ENCODE data around the gene RECQL5. TPM values are rescaled to one million over a fixed set of nuclear protein-coding genes. Genes with fewer than 3 reads are reported as not detected.

Gene RECQL5
- total RNA-seq, 1 experiment from 2014 or later: 36.3 TPM

DNA sequence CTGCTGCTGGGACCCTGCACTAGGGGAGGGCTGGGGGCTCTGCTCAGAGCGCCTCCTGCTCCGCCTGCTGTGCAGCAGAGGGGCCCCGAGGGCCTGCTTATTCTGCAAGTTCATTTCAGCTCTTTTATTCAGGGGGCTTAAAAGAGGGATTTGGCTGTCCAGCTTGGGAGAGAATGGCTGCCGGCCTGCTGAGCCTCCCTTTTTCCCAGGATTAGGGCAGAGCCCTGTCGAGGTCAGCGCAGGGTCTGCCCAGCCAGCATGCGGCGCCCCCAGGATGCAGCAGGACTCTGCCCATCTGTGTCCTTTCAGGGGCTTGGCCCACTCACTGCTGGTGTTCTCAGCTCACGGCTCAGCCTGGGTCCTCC lies 32.6 kb downstream of the RECQL5 start:
- Mint-ChIP-seq H3K27ac (ENCODE audit: low read depth, unreplicated experiment) (peak overlapping the region; percentile 55), H3K27me3 (ENCODE audit: insufficient read depth, unreplicated experiment) (no peaks in the 10 kb centered on the region), H3K9me3 (ENCODE audit: unreplicated experiment) (no peaks in the 10 kb centered on the region), H3K4me3 (ENCODE audit: unreplicated experiment) (no peak overlapping the region), H3K36me3 (ENCODE audit: insufficient read depth, unreplicated experiment) (peaks cover 19% of the 10 kb centered on the region), H3K4me1 (ENCODE audit: insufficient read depth, unreplicated experiment) (peaks cover 10% of the 10 kb centered on the region)
- ChIA-PET CTCF (interaction anchor here (0.6 to 3.9 kb wide), 25 partner anchors 8 to 242 kb away, joined by 3 to 75 read pairs (median 8); a partner anchor contains a TSS), POLR2A (interaction anchor here (0.6 to 2.7 kb wide), 8 partner anchors 10 to 243 kb away, joined by 3 to 15 read pairs (median 6); partner anchors contain the start of genes RECQL5 and SAP30BP)
- TF ChIP-seq, protein P1, sequence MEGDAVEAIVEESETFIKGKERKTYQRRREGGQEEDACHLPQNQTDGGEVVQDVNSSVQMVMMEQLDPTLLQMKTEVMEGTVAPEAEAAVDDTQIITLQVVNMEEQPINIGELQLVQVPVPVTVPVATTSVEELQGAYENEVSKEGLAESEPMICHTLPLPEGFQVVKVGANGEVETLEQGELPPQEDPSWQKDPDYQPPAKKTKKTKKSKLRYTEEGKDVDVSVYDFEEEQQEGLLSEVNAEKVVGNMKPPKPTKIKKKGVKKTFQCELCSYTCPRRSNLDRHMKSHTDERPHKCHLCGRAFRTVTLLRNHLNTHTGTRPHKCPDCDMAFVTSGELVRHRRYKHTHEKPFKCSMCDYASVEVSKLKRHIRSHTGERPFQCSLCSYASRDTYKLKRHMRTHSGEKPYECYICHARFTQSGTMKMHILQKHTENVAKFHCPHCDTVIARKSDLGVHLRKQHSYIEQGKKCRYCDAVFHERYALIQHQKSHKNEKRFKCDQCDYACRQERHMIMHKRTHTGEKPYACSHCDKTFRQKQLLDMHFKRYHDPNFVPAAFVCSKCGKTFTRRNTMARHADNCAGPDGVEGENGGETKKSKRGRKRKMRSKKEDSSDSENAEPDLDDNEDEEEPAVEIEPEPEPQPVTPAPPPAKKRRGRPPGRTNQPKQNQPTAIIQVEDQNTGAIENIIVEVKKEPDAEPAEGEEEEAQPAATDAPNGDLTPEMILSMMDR (IDR thresholded peaks at IDR 0.05; ENCODE audit: unreplicated experiment): no peak
- BruUV-seq (replicated peaks): no TSS peak
- intact Hi-C loops (cut with micrococcal nuclease): loop anchor here (10.0 kb wide), 1 partner anchor 210 kb away; no protein-coding TSS in a partner anchor
- DNase-seq (ENCODE audit: unreplicated experiment): no peak

DNA sequence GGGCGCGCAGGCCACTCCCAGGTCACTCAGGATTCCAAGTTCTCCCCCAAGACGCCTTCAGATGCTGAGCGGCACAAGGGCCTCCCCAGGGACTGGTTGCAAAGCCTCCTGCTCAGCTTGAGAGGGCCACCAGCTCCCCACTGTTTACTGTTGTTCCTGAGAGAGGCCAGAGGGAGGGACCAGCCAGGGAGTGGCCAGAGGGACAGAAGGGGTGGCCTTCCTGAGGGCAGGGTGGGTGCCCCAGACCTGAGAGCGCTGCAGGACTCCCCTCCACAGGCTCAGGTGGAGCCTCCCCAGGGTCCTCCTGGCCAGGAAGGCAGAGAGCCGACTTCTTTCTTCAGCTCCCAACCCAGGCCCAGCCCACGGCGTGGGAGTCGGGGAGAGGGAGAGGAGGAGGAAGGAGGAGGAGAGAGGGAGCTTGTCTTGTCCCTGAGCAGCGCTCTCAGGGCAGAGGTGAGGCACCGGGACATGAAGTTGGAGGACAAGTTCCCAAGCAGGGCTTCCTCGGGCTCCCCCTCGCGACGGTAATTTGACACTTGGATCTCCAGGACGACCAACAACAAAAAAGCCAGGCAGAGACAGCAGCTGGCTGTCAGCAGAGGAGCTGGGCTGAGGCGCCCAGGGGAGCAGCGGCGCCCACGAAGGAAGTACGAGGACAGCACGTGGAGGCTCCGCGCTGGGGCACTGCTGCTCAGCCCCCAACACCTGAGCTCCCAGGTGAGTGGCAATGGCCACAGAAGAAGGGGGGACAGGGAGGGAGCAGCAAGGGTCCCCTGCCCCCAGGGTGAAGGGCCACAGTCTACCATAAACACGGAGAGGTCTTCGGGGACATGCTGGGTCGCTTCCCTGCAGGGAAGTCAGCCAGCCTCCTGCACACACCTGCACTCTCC lies 33.2 kb downstream of the RECQL5 start:
- POLR2A ChIA-PET: interaction anchor here (0.6 to 2.7 kb wide), 16 partner anchors 8 to 244 kb away, joined by 3 to 15 read pairs (median 4); partner anchors contain the start of genes GALK1, ITGB4, RECQL5 and SAP30BP
- TF ChIP-seq, protein P1 (IDR thresholded peaks at IDR 0.05; ENCODE audit: unreplicated experiment): peak; percentile 46
- CTCF ChIA-PET: interaction anchor here (0.6 to 3.9 kb wide), 55 partner anchors 8 to 621 kb away, joined by 3 to 75 read pairs (median 4); partner anchors contain the start of genes GALK1, ITGB4 and TSEN54
- Mint-ChIP-seq H3K27me3 (ENCODE audit: insufficient read depth, unreplicated experiment) (no peaks in the 10 kb centered on the region), H3K27ac (ENCODE audit: low read depth, unreplicated experiment) (peak overlapping the region; percentile 55), H3K9me3 (ENCODE audit: unreplicated experiment) (no peaks in the 10 kb centered on the region), H3K4me1 (ENCODE audit: insufficient read depth, unreplicated experiment) (peaks cover 10% of the 10 kb centered on the region), H3K4me3 (ENCODE audit: unreplicated experiment) (peak overlapping the region; percentile 19), H3K36me3 (ENCODE audit: insufficient read depth, unreplicated experiment) (peaks cover 19% of the 10 kb centered on the region)
- intact Hi-C loops (cut with micrococcal nuclease): loop anchor here (1.0 to 10.0 kb wide), 2 partner anchors 115 to 209 kb away; no protein-coding TSS in a partner anchor
- no TSS peak for BruUV-seq (replicated peaks)
- peak; percentile 91 for DNase-seq (ENCODE audit: unreplicated experiment)

DNA sequence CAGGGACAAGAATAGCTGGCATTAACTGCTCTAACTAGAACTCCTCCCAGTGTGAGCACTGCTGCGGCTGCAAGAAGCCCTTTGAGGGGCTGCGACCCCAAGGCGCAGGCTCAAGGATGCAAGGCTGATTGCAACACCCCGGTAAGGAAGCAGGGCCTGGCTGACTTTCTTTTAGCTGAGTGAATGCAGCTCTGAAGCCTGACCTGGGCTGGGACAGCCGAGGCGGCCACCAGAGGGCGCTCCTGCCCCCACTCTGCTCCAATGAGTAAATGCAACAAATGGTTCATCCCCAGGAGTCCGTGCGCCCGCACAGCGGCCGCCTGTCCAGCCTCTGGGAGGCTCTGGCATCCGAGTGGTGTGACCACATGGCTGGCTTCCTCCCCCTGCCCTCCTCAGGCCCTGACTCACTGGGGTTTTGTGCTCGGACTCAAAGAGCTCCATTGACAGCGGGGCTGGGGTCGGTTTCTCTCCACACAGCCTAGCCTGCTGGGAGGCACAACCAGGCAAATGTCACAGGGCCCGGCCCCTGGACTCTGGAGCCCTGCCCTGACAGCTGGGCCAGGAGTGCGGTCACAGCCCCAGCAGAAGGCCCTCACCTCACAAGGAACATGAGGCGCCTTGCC lies 34.0 kb downstream of the RECQL5 start, which contains the start of gene SMIM5:
Gene SMIM5 (plus strand): TSS at position 572 of the 623 bp plus-strand sequence. CDS start 6,768 bp downstream, outside the sequence.
- TF ChIP-seq, protein P1 (IDR thresholded peaks at IDR 0.05; ENCODE audit: unreplicated experiment): peak; percentile 90
- no TSS peak for BruUV-seq (replicated peaks)
- Mint-ChIP-seq H3K9me3 (ENCODE audit: unreplicated experiment) (no peaks in the 10 kb centered on the region), H3K36me3 (ENCODE audit: insufficient read depth, unreplicated experiment) (peaks cover 19% of the 10 kb centered on the region), H3K27me3 (ENCODE audit: insufficient read depth, unreplicated experiment) (no peaks in the 10 kb centered on the region), H3K27ac (ENCODE audit: low read depth, unreplicated experiment) (peak within 1 kb of the TSS; percentile 55), H3K4me3 (ENCODE audit: unreplicated experiment) (peak within 1 kb of the TSS; percentile 19), H3K4me1 (ENCODE audit: insufficient read depth, unreplicated experiment) (peaks cover 10% of the 10 kb centered on the region)
- CTCF ChIA-PET: interaction anchor here (0.5 to 3.9 kb wide), 57 partner anchors 9 to 622 kb away, joined by 3 to 75 read pairs (median 4); partner anchors contain the start of genes GALK1, ITGB4 and TSEN54
- peak; percentile 78 for DNase-seq (ENCODE audit: unreplicated experiment)
- intact Hi-C loops (cut with micrococcal nuclease): loop anchor here (1.0 to 10.0 kb wide), 2 partner anchors 115 to 208 kb away; no protein-coding TSS in a partner anchor
- POLR2A ChIA-PET: interaction anchor here (0.6 to 2.7 kb wide), 15 partner anchors 9 to 244 kb away, joined by 3 to 15 read pairs (median 4); partner anchors contain the start of genes GALK1, ITGB4, RECQL5 and SAP30BP
